Endometrial microvascular endothelial cells (primary cell): ENCODE data around the gene C16orf90. TPM values are rescaled to one million over a fixed set of nuclear protein-coding genes. Genes with fewer than 3 reads are reported as not detected.

Experiments used
- in situ Hi-C: cut with HindIII; loops from 2 replicates; pipeline ENCODE4 v1.10.0; 2017; ENCODE audit warnings: low sequenced_read_pairs, low pct_unique_long_range_greater_than_20kb; ENCODE audit errors: inconsistent ontology term
- total RNA-seq: library from RNA; depleted of rRNA; stranded (reverse); fragments of >200 nt; gene quantifications from one replicate; pipeline ENCODE4 v1.2.3, GENCODE V29; 2015; ENCODE audit errors: inconsistent ontology term

C16orf90 gene
- total RNA-seq, 1 donor from 2014 or later: not detected

- in situ Hi-C loops: loop anchor here (25.0 kb wide), 1 partner anchor 346 kb away; no protein-coding TSS in a partner anchor
These were observed 20.6 kb upstream of the C16orf90 start for GRCh38 chr16:3515897-3516296.

GRCh38 chr16:3514621-3515020, 19.3 kb upstream of the C16orf90 start:
- in situ Hi-C loops: loop anchor here (25.0 kb wide), 1 partner anchor 348 kb away; no protein-coding TSS in a partner anchor

- in situ Hi-C loops: loop anchor here (25.0 kb wide), 1 partner anchor 348 kb away; no protein-coding TSS in a partner anchor
These were observed 18.7 kb upstream of the C16orf90 start for GRCh38 chr16:3513892-3514583.

- in situ Hi-C loops: loop anchor here (25.0 kb wide), 1 partner anchor 351 kb away; no protein-coding TSS in a partner anchor
These were observed 16.2 kb upstream of the C16orf90 start for GRCh38 chr16:3511286-3512180.

- in situ Hi-C loops: loop anchor here (25.0 kb wide), 1 partner anchor 352 kb away; no protein-coding TSS in a partner anchor
These were observed 15.1 kb upstream of the C16orf90 start for GRCh38 chr16:3510416-3510815.

- in situ Hi-C loops: loop anchor here (25.0 kb wide), 1 partner anchor 353 kb away; no protein-coding TSS in a partner anchor
These were observed 14.2 kb upstream of the C16orf90 start for GRCh38 chr16:3509470-3509928.

- in situ Hi-C loops: loop anchor here (25.0 kb wide), 1 partner anchor 354 kb away; no protein-coding TSS in a partner anchor
These were observed 13.4 kb upstream of the C16orf90 start for GRCh38 chr16:3508736-3509135.

GRCh38 chr16:3503523-3503922, 8.2 kb upstream of the C16orf90 start:
- in situ Hi-C loops: loop anchor here (25.0 kb wide), 1 partner anchor 359 kb away; no protein-coding TSS in a partner anchor

GRCh38 chr16:3501783-3502400, 6.6 kb upstream of the C16orf90 start:
- in situ Hi-C loops: loop anchor here (25.0 kb wide), 1 partner anchor 360 kb away; no protein-coding TSS in a partner anchor

- in situ Hi-C loops: loop anchor here (25.0 kb wide), 1 partner anchor 361 kb away; no protein-coding TSS in a partner anchor
These were observed 6.1 kb upstream of the C16orf90 start for GRCh38 chr16:3501412-3501761.

GRCh38 chr16:3498988-3499387, 3.7 kb upstream of the C16orf90 start:
- in situ Hi-C loops: no loop called here

- in situ Hi-C loops: no loop called here
These were observed 2.5 kb upstream of the C16orf90 start for GRCh38 chr16:3497771-3498170.

- in situ Hi-C loops: no loop called here
These were observed 1.1 kb upstream of the C16orf90 start for GRCh38 chr16:3496386-3496785.

- in situ Hi-C loops: no loop called here
These were observed 809 bp downstream of the C16orf90 start for GRCh38 chr16:3494386-3494973.

- in situ Hi-C loops: no loop called here
These were observed 2.9 kb downstream of the C16orf90 start for GRCh38 chr16:3492356-3492755.

- in situ Hi-C loops: no loop called here
These were observed 4.2 kb downstream of the C16orf90 start for GRCh38 chr16:3490911-3491629.

- in situ Hi-C loops: no loop called here
These were observed 6.5 kb downstream of the C16orf90 start for GRCh38 chr16:3488801-3489200.
